ENCODE measurements around the gene EGLN2. TPM values are rescaled to one million over a fixed set of nuclear protein-coding genes. Genes with fewer than 3 reads are reported as not detected.
A peak's percentile ranks its signal among the peaks of the same experiment; 100 is the strongest.

Gene EGLN2
- total and polyA plus RNA-seq, 9 of the 15 experiments (the other 6 are each of a cell fraction or from before 2014, with no cell fraction given), result 9.6 to 114 (median 71.0) TPM

- CTCF ChIA-PET (ENCODE audit: low intra/inter-chr PET ratio), result no interaction called here
These were observed 35.5 kb upstream of the EGLN2 start for GRCh38 chr19:40763526-40763925.

GRCh38 chr19:40763963-40764362 lies 35.0 kb upstream of the EGLN2 start:
- BruUV-seq (replicated peaks), result no TSS peak
- no peak for ATAC-seq
- Histone ChIP-seq H3K36me3 (ENCODE audit: control insufficient read depth, insufficient read depth, low read length) (peaks cover 77% of the 10 kb centered on the region), H3K4me2 (ENCODE audit: insufficient read depth, low read length) (no peak overlapping the region), H3K27ac (ENCODE audit: extremely low read depth, low read depth, low read length) (no peak overlapping the region), H4K20me1 (replicated peaks; ENCODE audit: control insufficient read depth, insufficient read depth, low read length) (no peaks in the 10 kb centered on the region), H3K4me1 (replicated peaks in 1 of 2; ENCODE audit: control insufficient read depth in 2 of 2, insufficient read depth in 2 of 2, low read length in 2 of 2) (peaks cover 0 to 4% of the 10 kb centered on the region in 2 experiments; a peak in 1 of 5 replicates), H3K9me3 (replicated peaks; ENCODE audit: control insufficient read depth, insufficient read depth, low read depth, low read length) (no peaks in the 10 kb centered on the region), H3K9me1 (ENCODE audit: control insufficient read depth, insufficient read depth, low read length) (no peaks in the 10 kb centered on the region), H3K79me2 (ENCODE audit: control insufficient read depth, insufficient read depth, low read length) (peaks cover 20% of the 10 kb centered on the region; the same call in 1 of the 3 replicates), H3K27me3 (ENCODE audit: control insufficient read depth in 2 of 2, insufficient read depth in 2 of 2, low read length in 2 of 2) (no peaks in the 10 kb centered on the region), H3K4me3 (no peak overlapping the region), H3K9ac (ENCODE audit: insufficient read depth in 1 of 2, low read depth in 2 of 2, low read length in 2 of 2) (no peak overlapping the region; a peak in 1 of 4 replicates), H2AFZ (ENCODE audit: low read depth, low read length) (no peak overlapping the region)
- intact Hi-C loops (cut with micrococcal nuclease) (no loop called here), in situ Hi-C loops (cut with MboI) (no loop called here)
- no peak for FAIRE-seq
- WGBS (ENCODE audit: insufficient coverage, low coverage, missing lambda C conversion rate), result 88% methylated on average over 10 of the region's 10 CpGs
- ChIA-PET POLR2A (interaction anchor here (0.7 kb wide), 1 partner anchor 14 kb away, joined by 3 read pairs; the partner anchor contains the start of gene ACTMAP), CTCF (ENCODE audit: low intra/inter-chr PET ratio) (no interaction called here)
- no peak for TF ChIP-seq LCOR (CRISPR knock-in tag; IDR thresholded peaks at IDR 0.05)
- no peak for TF ChIP-seq RBM22 (IDR thresholded peaks at IDR 0.05; ENCODE audit: low read depth, low read length, poor library complexity, severe bottlenecking)
- TF ChIP-seq POLR2G (IDR thresholded peaks at IDR 0.05; ENCODE audit: low read depth, low read length), result 0 out of 2 replicates have a peak, but pooled peaks have one; percentile 0
- 0 out of 2 replicates have a peak, but pooled peaks have one; percentile 24 for TF ChIP-seq SUPT5H (IDR thresholded peaks at IDR 0.05)
- no peak for TF ChIP-seq MTF1 (CRISPR knock-in tag; IDR thresholded peaks at IDR 0.05; ENCODE audit: borderline replicate concordance)
- TF ChIP-seq EZH2 (IDR thresholded peaks at IDR 0.05; ENCODE audit: borderline replicate concordance, low read depth, low read length), result no peak
- no peak for DNase-seq (ENCODE audit: extremely low read depth in 1 of 4, low spot score in 3 of 4)

More at GRCh38 chr19:40763526-40763925, 35.5 kb upstream of the EGLN2 start:
- no peaks in the 10 kb centered on the region for H4K20me1 ChIP-seq (replicated peaks; ENCODE audit: control insufficient read depth, insufficient read depth, low read length)
- WGBS (ENCODE audit: insufficient coverage, low coverage, missing lambda C conversion rate), result 94% methylated on average over 7 of the region's 7 CpGs
- intact Hi-C loops (cut with micrococcal nuclease) (no loop called here), in situ Hi-C loops (cut with MboI) (no loop called here)
- H3K4me3 ChIP-seq, result no peak overlapping the region
- FAIRE-seq (no peak), ATAC-seq (no peak), DNase-seq (ENCODE audit: extremely low read depth in 1 of 4, low spot score in 3 of 4) (no peak)
- H3K4me2 ChIP-seq (ENCODE audit: insufficient read depth, low read length), result no peak overlapping the region
- no peak for TF ChIP-seq ZNF184 (CRISPR knock-in tag; IDR thresholded peaks at IDR 0.05)
- TF ChIP-seq TGIF2 (CRISPR knock-in tag; IDR thresholded peaks at IDR 0.05), result no peak
- TF ChIP-seq HNRNPK (IDR thresholded peaks at IDR 0.05; ENCODE audit: low read depth, low read length, poor library complexity, severe bottlenecking), result no peak
- 0 out of 2 replicates have a peak, but pooled peaks have one; percentile 9 for TF ChIP-seq POLR2G (IDR thresholded peaks at IDR 0.05; ENCODE audit: low read depth, low read length)
- H3K9ac ChIP-seq (ENCODE audit: insufficient read depth in 1 of 2, low read depth in 2 of 2, low read length in 2 of 2), result no peak overlapping the region; a peak in 1 of 4 replicates
- H3K36me3 ChIP-seq (ENCODE audit: control insufficient read depth, insufficient read depth, low read length), result peaks cover 79% of the 10 kb centered on the region
- H3K9me1 ChIP-seq (ENCODE audit: control insufficient read depth, insufficient read depth, low read length), result no peaks in the 10 kb centered on the region
- no TSS peak for BruUV-seq (replicated peaks)
- POLR2A ChIA-PET, result interaction anchor here (0.7 kb wide), 2 partner anchors 8 to 13 kb away, joined by 3 read pairs; partner anchors contain the start of gene ACTMAP
- H3K27me3 ChIP-seq (ENCODE audit: control insufficient read depth in 2 of 2, insufficient read depth in 2 of 2, low read length in 2 of 2), result no peaks in the 10 kb centered on the region
- peaks cover 21% of the 10 kb centered on the region for H3K79me2 ChIP-seq (ENCODE audit: control insufficient read depth, insufficient read depth, low read length)
- peaks cover 0 to 4% of the 10 kb centered on the region in 2 experiments; a peak in 1 of 5 replicates for H3K4me1 ChIP-seq (replicated peaks in 1 of 2; ENCODE audit: control insufficient read depth in 2 of 2, insufficient read depth in 2 of 2, low read length in 2 of 2)
- H2AFZ ChIP-seq (ENCODE audit: low read depth, low read length), result no peak overlapping the region
- no peaks in the 10 kb centered on the region for H3K9me3 ChIP-seq (replicated peaks; ENCODE audit: control insufficient read depth, insufficient read depth, low read depth, low read length)
- no peak overlapping the region for H3K27ac ChIP-seq (ENCODE audit: extremely low read depth, low read depth, low read length)

Data from K562 (cell line).